Measurements from ENCODE around the gene FERMT3. TPM values are rescaled to one million over a fixed set of nuclear protein-coding genes. Genes with fewer than 3 reads are reported as not detected.

Gene FERMT3
- polyA plus RNA-seq, 1 of the 3 experiments (the other 2 are of a cell fraction) = 1.4 TPM

- TF ChIP-seq PBX3 (IDR thresholded peaks at IDR 0.05) = peak; percentile 96
Observed at GRCh38 chr11:64241491-64242374, 35.2 kb downstream of the FERMT3 start (continued).

GRCh38 chr11:64243236-64243854, 36.8 kb downstream of the FERMT3 start:
- peak overlapping the region; percentile 98 for H3K4me2 ChIP-seq
- ChIA-PET CTCF (interaction anchor here (0.6 to 3.3 kb wide), 10 partner anchors 8 to 61 kb away, joined by 3 to 17 read pairs (median 4); partner anchors contain the start of gene PLCB3), POLR2A (interaction anchor here (0.5 to 12.4 kb wide), 4 partner anchors 9 to 52 kb away, joined by 3 to 112 read pairs (median 22); no protein-coding TSS in a partner anchor)
- H3K9me3 ChIP-seq = no peaks in the 10 kb centered on the region
- H3K27ac ChIP-seq (ENCODE audit: low read depth in 2 of 2, low read length in 1 of 2) = peak overlapping the region; percentile 8 to 26; a peak in 2 of 4 replicates
- TF ChIP-seq CHD2 (IDR thresholded peaks at IDR 0.05; ENCODE audit: low read length, partially characterized antibody) (peak; percentile 17), JUND (IDR thresholded peaks at IDR 0.05) (no peak), YY1 (IDR thresholded peaks at IDR 0.05; ENCODE audit: low read depth) (no peak), FOSL2 (IDR thresholded peaks at IDR 0.05; ENCODE audit: borderline replicate concordance, low read depth) (0 out of 2 replicates have a peak, but pooled peaks have one; percentile 3)
- H4K20me1 ChIP-seq (ENCODE audit: insufficient read depth) = no peaks in the 10 kb centered on the region
- peaks cover 48% of the 10 kb centered on the region for H3K79me2 ChIP-seq (ENCODE audit: insufficient read depth)
- H3K4me1 ChIP-seq (ENCODE audit: control insufficient read depth in 1 of 2, insufficient read depth in 2 of 2, low read depth in 1 of 2, low read length in 1 of 2) = peaks cover 15 to 46% of the 10 kb centered on the region in 2 experiments; a peak in 2 of 4 replicates
- H3F3A ChIP-seq (replicated peaks; ENCODE audit: insufficient read depth) = peaks cover 28% of the 10 kb centered on the region
- peaks cover 10 to 21% of the 10 kb centered on the region in 2 experiments for H3K36me3 ChIP-seq (replicated peaks in 1 of 2; ENCODE audit: control insufficient read depth in 1 of 2, insufficient read depth in 2 of 2, low read length in 1 of 2)
- H3K9ac ChIP-seq = no peak overlapping the region
- H2AFZ ChIP-seq (ENCODE audit: low read depth) = no peak overlapping the region
- no peak overlapping the region for H3K4me3 ChIP-seq (ENCODE audit: low read depth in 2 of 2, low read length in 1 of 2)
- H3K9me2 ChIP-seq = no peaks in the 10 kb centered on the region
- no peak for DNase-seq
- 82% methylated on average over 7 of the region's 8 CpGs for WGBS (ENCODE audit: low lambda C conversion rate)
- no peaks in the 10 kb centered on the region for H3K27me3 ChIP-seq (ENCODE audit: insufficient read depth)

- no peaks in the 10 kb centered on the region for H3K9me2 ChIP-seq
- 59% methylated on average over 5 of the region's 5 CpGs for WGBS (ENCODE audit: low lambda C conversion rate)
- POLR2A ChIA-PET = interaction anchor here (0.9 to 12.4 kb wide), 4 partner anchors 8 to 26 kb away, joined by 3 to 112 read pairs (median 22); no protein-coding TSS in a partner anchor
- H2AFZ ChIP-seq (ENCODE audit: low read depth) = no peak overlapping the region
- peaks cover 48% of the 10 kb centered on the region for H3K79me2 ChIP-seq (ENCODE audit: insufficient read depth)
- H3F3A ChIP-seq (replicated peaks; ENCODE audit: insufficient read depth) = peaks cover 21% of the 10 kb centered on the region
- H4K20me1 ChIP-seq (ENCODE audit: insufficient read depth) = no peaks in the 10 kb centered on the region
- H3K27ac ChIP-seq (ENCODE audit: low read depth in 2 of 2, low read length in 1 of 2) = no peak overlapping the region; a peak in 1 of 4 replicates
- no peaks in the 10 kb centered on the region for H3K9me3 ChIP-seq
- peak; percentile 12; the same call in 1 of the 2 replicates for TF ChIP-seq POLR2AphosphoS5 (IDR thresholded peaks at IDR 0.05; ENCODE audit: low read depth, low read length)
- TF ChIP-seq GABPA (IDR thresholded peaks at IDR 0.05; ENCODE audit: low read depth) = no peak
- no peak overlapping the region for H3K9ac ChIP-seq
- peaks cover 15 to 46% of the 10 kb centered on the region in 2 experiments; a peak in 2 of 4 replicates for H3K4me1 ChIP-seq (ENCODE audit: control insufficient read depth in 1 of 2, insufficient read depth in 2 of 2, low read depth in 1 of 2, low read length in 1 of 2)
- CTCF ChIA-PET = interaction anchor here (1.2 to 2.5 kb wide), 6 partner anchors 10 to 57 kb away, joined by 3 to 11 read pairs (median 6); no protein-coding TSS in a partner anchor
- H3K36me3 ChIP-seq (replicated peaks in 1 of 2; ENCODE audit: control insufficient read depth in 1 of 2, insufficient read depth in 2 of 2, low read length in 1 of 2) = peaks cover 10 to 16% of the 10 kb centered on the region in 2 experiments
- H3K4me3 ChIP-seq (ENCODE audit: low read depth in 2 of 2, low read length in 1 of 2) = no peak overlapping the region
- no peaks in the 10 kb centered on the region for H3K27me3 ChIP-seq (ENCODE audit: insufficient read depth)
- no peak overlapping the region; the same call in 1 of the 2 replicates for H3K4me2 ChIP-seq
- DNase-seq = no peak
Observed at GRCh38 chr11:64244107-64244506, 37.6 kb downstream of the FERMT3 start.

All from SK-N-SH (cell line).